22Rv1 (cell line): Measurements from ENCODE around the gene ERBB2.

Experiments used
- CTCF ChIP-seq: fragments of 450-650 bp; IDR thresholded peaks from 2 replicates; pipeline ENCODE4 v1.5.1; 2017; ENCODE audit warnings: mild to moderate bottlenecking
- ZFX ChIP-seq: fragments of 450-650 bp; IDR thresholded peaks from 2 replicates; pipeline ENCODE4 v1.6.1; 2017; ENCODE audit warnings: antibody characterized with exemption, borderline replicate concordance

GRCh38 chr17:39703913-39704312, 4.0 kb downstream of the ERBB2 start:
- TF ChIP-seq CTCF (no peak), ZFX (no peak)
